ENCODE data around the gene GOLGA6C.
"Not testable (repeated sequence)": the region's sequence is repeated elsewhere in the genome, so short reads cannot be mapped to it uniquely, and the experiment has no call there.

GOLGA6C gene

DNA sequence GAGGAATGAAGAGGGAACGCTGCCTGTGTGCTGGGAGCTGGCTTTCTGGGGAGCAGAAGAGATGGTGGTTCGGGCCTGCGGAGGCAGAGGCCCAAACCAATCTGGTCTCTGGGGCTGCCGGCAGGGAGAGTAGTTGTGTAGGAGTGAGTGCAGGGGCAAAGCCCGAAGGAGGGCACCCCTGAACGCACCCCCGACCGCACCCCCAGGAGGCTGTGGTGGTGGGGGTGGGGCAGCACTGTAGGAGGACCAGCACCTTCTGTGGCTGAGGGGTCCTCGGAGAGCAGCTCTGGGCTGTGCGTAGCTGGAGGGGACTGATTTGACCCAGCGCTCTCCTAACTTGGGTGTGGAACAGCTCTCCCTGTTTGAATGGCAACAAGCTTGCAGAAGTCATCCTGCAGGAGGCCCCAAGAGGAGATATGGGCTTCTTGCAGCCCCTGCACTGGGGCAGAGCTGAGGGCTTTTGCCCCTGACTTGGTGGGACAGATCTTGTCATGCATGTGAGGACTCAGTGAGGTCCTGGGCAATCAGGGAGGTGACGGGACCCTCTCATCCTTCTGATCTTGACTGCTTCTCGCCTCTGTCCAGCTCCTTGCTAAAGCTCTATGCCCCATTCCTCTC lies 30.4 kb upstream of the GOLGA6C start:
- DNase-seq: no peak

DNA sequence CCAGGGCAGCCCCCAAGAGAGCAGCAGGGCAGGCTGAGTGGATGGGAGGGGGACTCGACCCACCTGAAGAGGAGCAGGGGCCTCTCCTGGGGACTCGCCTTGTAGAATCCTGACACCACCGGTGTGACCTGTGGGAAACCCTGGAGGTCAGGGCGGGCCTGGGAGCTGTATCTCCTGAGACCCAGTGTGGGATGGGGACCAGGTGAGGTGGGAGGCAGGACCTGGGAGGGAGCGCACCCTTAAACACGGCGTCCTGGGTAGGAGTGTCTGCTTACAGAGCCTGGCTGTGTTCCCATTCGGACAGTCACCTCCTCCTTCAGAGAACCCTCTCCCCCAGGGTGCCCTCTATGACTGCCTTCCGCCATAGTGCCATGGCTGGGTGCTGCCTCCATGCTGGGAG lies 29.3 kb upstream of the GOLGA6C start:
- no peak for DNase-seq

DNA sequence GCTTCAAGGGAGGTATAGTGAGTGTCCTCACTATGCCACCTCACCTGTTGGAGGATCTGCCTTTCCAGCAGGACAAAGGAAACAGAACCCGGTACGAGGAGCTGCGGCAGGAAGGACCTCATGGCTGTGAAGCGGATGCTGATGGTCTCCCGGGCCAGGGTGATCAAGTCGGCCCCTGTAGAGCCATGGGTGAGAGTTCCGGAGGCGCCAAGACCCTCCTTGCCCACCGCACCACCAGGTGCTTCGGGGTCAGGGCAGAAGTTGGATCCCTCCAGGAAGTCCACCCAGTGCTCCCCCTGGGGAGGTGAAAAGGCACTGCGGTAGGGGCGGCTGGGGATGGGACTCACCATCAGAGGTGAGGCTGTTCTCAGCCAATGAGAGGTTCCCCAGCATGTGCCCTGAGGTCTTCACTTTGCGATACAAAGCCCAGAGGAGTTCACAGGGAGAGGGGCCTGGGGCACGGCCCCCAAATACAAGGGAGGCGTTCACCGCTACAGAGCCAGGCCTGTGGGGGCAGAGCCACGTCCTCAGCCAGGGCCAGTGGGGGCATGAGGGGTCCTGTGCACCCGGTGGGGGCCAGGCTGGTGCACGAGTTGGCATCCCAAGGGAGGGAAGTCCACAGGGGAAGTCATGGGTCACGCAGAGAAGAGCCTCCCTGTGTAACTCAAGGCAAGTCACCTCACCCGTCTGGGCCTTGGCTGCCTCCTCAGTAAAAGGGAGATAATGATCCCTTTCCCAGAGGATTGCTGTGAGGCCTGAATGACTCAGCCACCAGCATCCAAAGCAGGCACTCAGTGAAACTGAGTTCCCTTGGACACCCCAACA lies 28.7 kb upstream of the GOLGA6C start:
- DNase-seq: no peak

DNA sequence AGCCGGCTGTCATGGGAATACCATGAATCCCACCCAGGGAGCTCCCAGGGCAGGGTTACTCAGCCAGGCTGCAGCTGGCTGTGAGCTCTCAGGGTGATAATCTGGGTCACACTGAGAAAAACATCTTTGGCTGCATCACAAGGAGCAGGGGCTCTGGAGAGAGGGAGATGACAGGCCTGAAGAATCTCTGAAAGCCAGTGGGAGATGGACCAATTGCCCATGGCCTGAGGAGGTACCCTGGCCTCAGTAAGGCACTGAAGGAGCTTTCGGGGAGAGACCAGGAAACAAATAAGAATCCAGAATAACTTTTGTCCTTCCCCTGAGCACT lies 28.2 kb upstream of the GOLGA6C start:
- DNase-seq: no peak

- DNase-seq: no peak
These were observed 27.4 kb upstream of the GOLGA6C start for GRCh38 chr15:75230551-75231371.

DNA sequence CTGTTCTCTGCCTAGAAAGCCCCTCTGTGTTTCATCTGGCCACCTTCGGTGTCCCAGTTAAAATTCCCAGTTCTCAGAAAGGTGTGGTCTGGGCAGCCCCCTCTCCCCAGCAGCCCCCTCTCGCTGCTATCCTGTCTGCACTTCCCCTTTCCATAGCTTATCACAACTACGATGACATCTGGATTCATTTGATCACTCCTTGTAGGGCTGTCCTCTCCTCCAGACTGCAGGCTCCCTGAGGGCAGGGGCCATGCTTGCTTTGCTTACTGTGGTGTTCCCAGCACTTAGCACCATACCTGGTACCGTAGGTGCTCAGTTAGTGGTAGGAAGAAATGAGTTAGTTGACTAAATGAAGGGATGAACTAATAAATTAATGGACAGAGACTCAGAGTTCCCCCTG lies 26.3 kb upstream of the GOLGA6C start:
- DNase-seq: no peak

- no peak for DNase-seq
These were observed 25.8 kb upstream of the GOLGA6C start for GRCh38 chr15:75232252-75232813.

DNA sequence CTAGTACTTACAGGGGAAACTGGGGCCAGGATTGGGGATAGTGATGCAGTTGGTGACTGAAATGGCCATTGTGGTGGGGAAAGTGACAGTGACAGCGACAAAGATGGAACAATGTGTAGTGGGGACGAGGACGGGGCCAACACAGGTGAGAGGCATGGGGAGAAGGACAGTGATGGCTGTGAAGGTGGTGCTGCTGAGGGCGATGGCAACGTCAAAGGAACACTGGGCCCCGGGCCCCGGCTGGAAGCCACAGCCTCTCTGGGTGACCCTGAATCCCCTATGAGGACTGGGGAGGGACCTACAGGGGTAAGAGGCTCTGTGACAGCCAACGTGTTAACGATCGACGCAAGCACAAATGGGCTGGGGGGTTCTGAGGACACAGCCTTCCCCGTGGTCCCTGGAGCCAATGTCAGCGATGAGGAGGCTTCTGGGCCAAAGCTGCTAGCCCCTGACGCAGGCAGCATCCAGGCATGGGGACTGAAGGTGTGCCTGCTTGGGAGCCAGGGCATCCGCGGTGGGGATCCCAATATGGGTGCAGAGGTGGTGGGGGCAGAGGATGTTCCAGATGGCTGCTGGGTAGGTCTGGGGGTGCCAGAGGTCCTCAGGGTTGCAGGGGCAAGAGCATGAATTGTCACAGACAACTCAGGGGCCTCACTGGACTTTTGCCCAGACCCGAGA lies 25.2 kb upstream of the GOLGA6C start:
- no peak for DNase-seq

GRCh38 chr15:75233504-75234190 lies 24.5 kb upstream of the GOLGA6C start:
- no peak for DNase-seq

DNA sequence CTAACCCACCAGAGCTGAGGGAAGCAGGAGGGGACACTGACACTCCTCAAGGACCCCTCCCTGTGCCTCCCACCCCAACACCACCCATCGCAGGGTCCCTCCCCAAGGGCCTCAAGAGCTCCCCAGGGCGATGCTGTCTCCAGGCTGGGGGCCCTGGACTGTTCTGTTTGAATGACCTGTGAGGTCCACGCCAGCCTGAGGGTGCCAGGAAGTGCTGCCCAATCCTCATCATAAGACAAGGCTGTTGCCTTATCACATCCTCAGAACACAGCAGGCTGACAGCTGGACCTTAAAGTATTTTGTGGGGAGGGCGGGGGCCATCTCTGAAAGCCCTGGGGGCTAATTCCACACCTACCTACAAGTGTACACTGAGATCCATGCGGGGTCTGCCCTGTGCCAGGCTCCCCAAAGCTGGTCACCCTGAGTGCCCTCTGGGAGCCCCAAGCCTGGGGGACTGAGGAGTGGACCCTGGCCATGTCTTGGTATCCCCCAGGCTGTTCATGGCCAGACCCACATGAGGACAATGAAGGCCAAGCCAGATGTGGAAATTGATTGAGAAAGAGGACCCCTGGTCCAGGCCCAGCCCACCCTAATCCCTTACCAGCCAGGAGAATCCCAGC lies 23.8 kb upstream of the GOLGA6C start:
- DNase-seq: no peak

- no peak for DNase-seq
These were observed 23.0 kb upstream of the GOLGA6C start for GRCh38 chr15:75235051-75235673.

- DNase-seq: no peak
These were observed 22.1 kb upstream of the GOLGA6C start for GRCh38 chr15:75235760-75236729.

DNA sequence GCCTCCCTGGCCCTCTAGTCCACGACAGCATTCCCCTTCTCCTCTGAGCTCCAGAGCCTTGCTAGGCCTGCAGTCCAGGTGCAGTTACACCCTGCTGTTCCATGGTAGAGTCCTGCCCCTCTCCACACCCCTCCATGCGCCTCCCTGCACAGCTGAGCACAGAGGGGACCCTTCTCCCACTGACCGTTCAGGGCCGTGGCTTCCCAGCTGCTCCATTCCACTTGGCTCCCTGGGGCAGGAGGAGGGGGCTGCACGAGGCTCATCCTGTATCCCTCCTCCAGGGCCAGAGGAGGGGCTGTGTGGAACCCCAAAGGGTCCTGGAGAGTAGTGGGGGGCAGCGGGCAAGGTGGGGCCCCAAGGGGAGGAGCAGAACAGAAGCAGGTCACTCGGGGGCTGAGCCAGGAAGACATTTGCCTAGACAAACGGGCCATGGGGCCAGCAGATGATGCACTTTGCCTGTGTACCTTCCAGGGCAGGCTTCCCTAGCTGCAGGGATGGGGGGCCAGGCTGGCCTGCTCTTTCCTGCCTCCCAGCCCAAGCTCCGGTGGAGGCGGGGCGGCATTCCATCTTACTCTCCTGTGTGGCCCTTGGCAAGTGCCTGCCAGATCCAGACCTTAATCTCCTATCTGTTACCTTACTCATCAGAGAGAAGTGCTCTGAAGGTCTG lies 20.7 kb upstream of the GOLGA6C start:
- no peak for DNase-seq

- no peak for DNase-seq
These were observed 20.0 kb upstream of the GOLGA6C start for GRCh38 chr15:75238150-75238549.

GRCh38 chr15:75245741-75246140 lies 12.4 kb upstream of the GOLGA6C start:
- DNase-seq: not testable (repeated sequence)

DNA sequence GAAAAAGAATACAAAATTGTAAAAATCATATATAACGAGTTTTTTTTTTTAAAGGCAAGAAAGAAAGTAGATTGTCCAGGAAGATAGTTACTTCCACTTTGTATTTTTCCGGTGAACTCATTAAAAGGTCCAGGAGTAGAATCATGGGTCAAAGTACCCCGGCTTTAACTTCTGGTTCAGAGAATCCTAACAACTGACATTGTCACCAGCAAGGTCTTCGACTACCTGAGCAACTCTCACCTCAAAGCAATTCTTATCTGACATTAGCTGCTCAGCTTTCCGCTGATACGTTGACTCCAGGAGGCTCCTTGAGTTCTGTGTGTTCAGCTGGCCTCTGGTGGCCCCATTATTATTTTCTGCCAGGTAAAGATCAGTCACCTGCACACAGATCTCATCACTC lies 9.1 kb upstream of the GOLGA6C start:
- DNase-seq: not testable (repeated sequence)

GRCh38 chr15:75249726-75250125 lies 8.4 kb upstream of the GOLGA6C start:
- DNase-seq: no peak

- not testable (repeated sequence) for DNase-seq
These were observed 6.8 kb upstream of the GOLGA6C start for GRCh38 chr15:75251343-75251742.

- not testable (repeated sequence) for DNase-seq
These were observed 5.8 kb upstream of the GOLGA6C start for GRCh38 chr15:75252285-75252684.
